ENCODE data around the gene RAB34.
A peak's percentile ranks its signal among the peaks of the same experiment; 100 is the strongest.

The RAB34 gene

GRCh38 chr17:28758411-28759121 is 40.9 kb upstream of the RAB34 start:
- no peak overlapping the region for H3K4me3 ChIP-seq (ENCODE audit: low read depth, low read length)
- TF ChIP-seq CTCF (IDR thresholded peaks at IDR 0.05; ENCODE audit: borderline replicate concordance, insufficient read depth, low read depth, low read length), result no peak

GRCh38 chr17:28756049-28756804 is 38.6 kb upstream of the RAB34 start:
- no peak for TF ChIP-seq CTCF (IDR thresholded peaks at IDR 0.05; ENCODE audit: borderline replicate concordance, insufficient read depth, low read depth, low read length)
- H3K4me3 ChIP-seq (ENCODE audit: low read depth, low read length), result no peak overlapping the region

DNA sequence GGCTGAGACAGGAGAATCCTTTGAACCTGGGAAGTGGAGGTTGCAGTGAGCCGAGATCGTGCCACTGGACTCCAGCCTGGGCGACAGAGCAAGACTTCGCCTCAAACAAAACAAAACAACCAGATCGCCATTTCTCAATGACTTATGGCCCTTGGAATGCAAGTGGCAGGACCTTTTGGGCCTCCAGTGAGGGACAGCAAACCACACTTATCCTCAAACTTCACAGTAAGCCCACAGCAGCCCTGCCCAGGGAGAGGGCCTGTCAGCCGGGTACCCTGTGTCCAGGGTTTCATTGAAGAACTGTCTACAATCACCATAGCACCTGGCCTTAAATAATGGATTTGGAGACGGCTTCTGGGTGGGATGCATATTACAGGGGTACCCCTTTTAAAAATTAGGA is 37.8 kb upstream of the RAB34 start:
- TF ChIP-seq CTCF (IDR thresholded peaks at IDR 0.05; ENCODE audit: borderline replicate concordance, insufficient read depth, low read depth, low read length), result no peak
- no peak overlapping the region for H3K4me3 ChIP-seq (ENCODE audit: low read depth, low read length)

DNA sequence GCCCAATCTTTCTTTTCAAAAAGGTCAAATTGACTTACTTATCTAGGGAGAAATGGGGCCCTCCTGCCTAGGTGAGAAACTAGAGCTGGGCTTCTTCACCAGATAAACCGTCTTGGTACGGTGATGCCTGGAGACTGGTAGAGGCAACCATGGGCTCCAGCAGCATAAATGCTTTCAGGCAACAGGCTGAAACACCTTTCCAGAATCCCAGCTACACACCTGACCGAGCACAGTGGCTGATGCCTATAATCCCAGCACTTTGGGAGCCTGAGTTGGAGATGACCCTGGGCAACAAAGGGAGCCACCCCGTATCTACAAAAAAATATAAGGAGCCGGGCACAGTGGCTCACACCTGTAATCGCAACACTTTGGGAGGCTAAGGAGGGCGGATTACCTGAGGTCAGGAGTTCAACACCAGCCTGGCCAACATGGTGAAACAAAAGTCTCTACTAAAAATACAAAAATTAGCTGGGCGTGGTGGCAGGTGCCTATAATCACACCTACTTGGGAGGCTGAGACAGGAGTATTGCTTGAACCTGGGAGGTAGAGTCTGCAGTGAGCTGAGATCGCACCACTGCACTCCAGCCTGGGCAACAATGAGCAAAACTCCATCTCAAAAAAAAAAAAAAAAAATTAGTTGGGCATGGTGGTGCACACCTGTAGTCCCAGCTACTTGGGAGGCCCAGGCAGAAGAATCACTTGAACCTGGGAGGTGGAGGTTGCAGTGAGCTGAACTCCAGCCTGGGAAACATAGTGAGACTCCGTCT is 34.1 kb upstream of the RAB34 start:
- no peak overlapping the region for H3K4me3 ChIP-seq (ENCODE audit: low read depth, low read length)
- no peak for TF ChIP-seq CTCF (IDR thresholded peaks at IDR 0.05; ENCODE audit: borderline replicate concordance, insufficient read depth, low read depth, low read length)

DNA sequence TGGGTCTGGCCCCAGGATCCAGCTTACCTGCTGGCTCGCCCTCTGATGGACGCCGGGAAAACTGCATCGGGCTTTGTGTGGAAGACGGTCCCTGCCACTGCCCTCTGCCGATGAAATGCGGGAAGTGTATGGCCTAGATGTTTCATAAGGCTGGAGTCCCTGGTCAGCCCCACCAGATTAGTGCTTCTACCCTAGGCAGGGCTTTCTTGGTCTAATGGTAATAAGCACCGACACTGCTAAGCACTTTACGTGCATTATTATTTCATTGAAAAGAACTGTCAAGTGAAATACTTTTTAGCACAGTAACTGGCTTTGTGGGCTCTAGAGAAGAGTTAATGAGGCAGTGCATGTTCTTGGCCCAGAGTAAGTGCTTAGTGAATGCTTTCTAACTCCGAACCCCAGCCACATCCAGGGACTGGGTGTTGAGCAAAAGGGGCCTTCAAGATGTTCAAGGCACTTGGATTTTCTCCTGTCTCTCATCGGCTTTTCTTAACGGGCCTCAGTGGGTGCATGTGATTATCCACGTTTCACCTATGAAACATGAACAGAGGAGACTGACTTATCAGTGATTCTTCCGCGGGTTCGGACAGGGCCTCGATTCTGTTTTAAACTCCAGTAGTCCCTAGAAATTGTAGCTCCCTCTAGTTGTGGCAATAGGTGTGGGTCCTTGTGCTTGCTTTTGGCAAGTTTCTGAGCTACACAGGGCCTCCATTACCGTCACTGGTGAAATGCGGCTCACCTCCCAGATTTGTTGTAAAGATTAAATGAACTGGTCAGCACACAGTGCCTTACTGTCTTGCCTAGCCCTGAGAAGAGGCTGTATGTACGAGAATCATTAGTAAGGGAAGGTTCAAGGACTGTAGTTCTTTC is 32.7 kb upstream of the RAB34 start:
- peak; percentile 99 for TF ChIP-seq CTCF (IDR thresholded peaks at IDR 0.05; ENCODE audit: borderline replicate concordance, insufficient read depth, low read depth, low read length)
- H3K4me3 ChIP-seq (ENCODE audit: low read depth, low read length), result no peak overlapping the region

DNA sequence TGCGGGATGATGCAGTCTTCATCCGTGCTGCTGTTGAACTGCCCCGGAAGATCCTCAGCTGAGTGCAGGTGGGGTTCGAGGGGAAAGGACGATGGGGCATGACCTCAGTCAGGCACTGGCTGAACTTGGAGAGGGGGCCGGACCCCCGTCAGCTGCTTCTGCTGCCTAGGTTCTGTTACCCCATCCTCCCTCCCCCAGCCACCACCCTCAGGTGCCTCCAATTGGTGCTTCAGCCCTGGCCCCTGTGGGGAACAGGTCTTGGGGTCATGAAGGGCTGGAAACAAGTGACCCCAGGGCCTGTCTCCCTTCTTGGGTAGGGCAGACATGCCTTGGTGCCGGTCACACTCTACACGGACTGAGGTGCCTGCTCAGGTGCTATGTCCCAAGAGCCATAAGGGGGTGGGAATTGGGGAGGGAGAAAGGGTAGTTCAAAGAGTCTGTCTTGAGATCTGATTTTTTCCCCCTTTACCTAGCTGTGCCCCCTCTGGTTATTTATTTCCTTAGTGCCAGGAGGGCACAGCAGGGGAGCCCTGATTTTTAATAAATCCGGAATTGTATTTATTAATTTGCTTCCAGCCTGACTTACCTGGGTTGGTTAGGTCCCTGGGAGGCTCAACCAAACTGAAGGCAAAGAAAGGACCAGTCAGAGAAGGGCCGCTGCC is 32.0 kb upstream of the RAB34 start:
- no peak for TF ChIP-seq CTCF (IDR thresholded peaks at IDR 0.05; ENCODE audit: borderline replicate concordance, insufficient read depth, low read depth, low read length)
- no peak overlapping the region for H3K4me3 ChIP-seq (ENCODE audit: low read depth, low read length)
